Activated CD4-positive, alpha-beta T cell treated with anti-CD3 and anti-CD28 coated beads for 36 hours (primary cell): ENCODE results near the gene NFIA. TPM values are rescaled to one million over a fixed set of nuclear protein-coding genes. Genes with fewer than 3 reads are reported as not detected.

ENCODE experiments used
- ATAC-seq: fragments of 200-7000 bp; cut with Tn5 transposase; one replicate; pipeline ENCODE4 v1.10.0; 2021; ENCODE audit warnings: mild to moderate bottlenecking, moderate library complexity
- CTCF ChIA-PET: fragments of 350-600 bp; sonication (Branson Sonifier 250); formaldehyde crosslinking; loops from one replicate; lab custom pipeline; 2021; ENCODE audit warnings: antibody characterized with exemption; lab: Charles Lee
- POLR2A ChIA-PET: fragments of 350-600 bp; sonication (Branson Sonifier 250); formaldehyde crosslinking; loops from one replicate; lab custom pipeline; 2021; ENCODE audit warnings: antibody characterized with exemption, inconsistent platforms; lab: Charles Lee
- DNase-seq: peaks from one replicate; pipeline ENCODE4 v3.0.0-alpha.2; 2020
- H3K27ac Mint-ChIP-seq: one replicate; pipeline ENCODE4 v1.8.0; 2021; ENCODE audit warnings: mixed read lengths
- H3K27me3 Mint-ChIP-seq: one replicate; pipeline ENCODE4 v1.8.0; 2021; ENCODE audit warnings: mixed read lengths
- H3K36me3 Mint-ChIP-seq: one replicate; pipeline ENCODE4 v1.8.0; 2021; ENCODE audit warnings: low read depth, mixed read lengths
- H3K4me1 Mint-ChIP-seq: one replicate; pipeline ENCODE4 v1.8.0; 2021; ENCODE audit warnings: mixed read lengths
- H3K4me3 Mint-ChIP-seq: one replicate; pipeline ENCODE4 v1.8.0; 2021; ENCODE audit warnings: mild to moderate bottlenecking, moderate library complexity, mixed read lengths
- H3K9me3 Mint-ChIP-seq: one replicate; pipeline ENCODE4 v1.8.0; 2021; ENCODE audit warnings: low read depth, mixed read lengths
- intact Hi-C, 2 experiments: fragments of 100-400 bp; cut with DNase I in 1 of 2; cut with micrococcal nuclease in 1 of 2; formaldehyde crosslinking; loops; one replicate each; pipeline versions ENCODE4 v1.14.2 to v1.15.1; 2022 to 2024; cut with DNase I, micrococcal nuclease
- total RNA-seq, 2 experiments: library from RNA; stranded (reverse); gene quantifications; one replicate each; pipeline ENCODE4 v1.2.3, GENCODE V29; 2021

NFIA gene
- total RNA-seq, 2 experiments from 2014 or later, result 3.0 to 3.2 TPM

- H3K4me1 Mint-ChIP-seq, result peaks cover 15% of the 10 kb centered on the region
- H3K27me3 Mint-ChIP-seq, result peaks cover 4% of the 10 kb centered on the region
- no peak overlapping the region for H3K27ac Mint-ChIP-seq
- ATAC-seq, result no peak
- H3K36me3 Mint-ChIP-seq, result peaks cover 7% of the 10 kb centered on the region
- ChIA-PET CTCF (interaction anchor here (0.6 to 1.2 kb wide), 2 partner anchors 19 to 43 kb away, joined by 4 read pairs; no protein-coding TSS in a partner anchor), POLR2A (no interaction called here)
- H3K9me3 Mint-ChIP-seq, result no peaks in the 10 kb centered on the region
- no peak overlapping the region for H3K4me3 Mint-ChIP-seq
- intact Hi-C loops, result loop anchor here in 1 of 2 experiments (10.0 kb wide), 1 partner anchor 411 kb away; the partner anchor contains the start of gene TM2D1
- no peak for DNase-seq
Observed at GRCh38 chr1:61313906-61314422, 231.6 kb downstream of the NFIA start.

GRCh38 chr1:61315011-61315410 lies 232.7 kb downstream of the NFIA start:
- CTCF ChIA-PET, result interaction anchor here (0.7 to 1.2 kb wide), 2 partner anchors 18 to 46 kb away, joined by 3 to 4 read pairs; no protein-coding TSS in a partner anchor
- no peak overlapping the region for H3K27ac Mint-ChIP-seq

GRCh38 chr1:61316493-61316892 lies 234.1 kb downstream of the NFIA start:
- Mint-ChIP-seq H3K4me1 (peaks cover 28% of the 10 kb centered on the region), H3K36me3 (peaks cover 7% of the 10 kb centered on the region), H3K27me3 (peaks cover 8% of the 10 kb centered on the region), H3K9me3 (no peaks in the 10 kb centered on the region), H3K27ac (no peak overlapping the region), H3K4me3 (no peak overlapping the region)
- DNase-seq (no peak), ATAC-seq (no peak)
- intact Hi-C loops, result loop anchor here in 1 of 2 experiments (5.0 to 10.0 kb wide), 3 partner anchors 234 to 408 kb away; partner anchors contain the start of genes NFIA and TM2D1
- ChIA-PET POLR2A (no interaction called here), CTCF (interaction anchor here (0.8 to 0.9 kb wide), 2 partner anchors 13 to 1588 kb away, joined by 3 read pairs; no protein-coding TSS in a partner anchor)

More at GRCh38 chr1:61315011-61315410, 232.7 kb downstream of the NFIA start:
- intact Hi-C loops, result loop anchor here in 1 of 2 experiments (5.0 to 10.0 kb wide), 3 partner anchors 233 to 410 kb away; partner anchors contain the start of genes NFIA and TM2D1
- H3K36me3 Mint-ChIP-seq, result peaks cover 7% of the 10 kb centered on the region
- DNase-seq (no peak), ATAC-seq (no peak)
- H3K9me3 Mint-ChIP-seq, result no peaks in the 10 kb centered on the region
- H3K4me1 Mint-ChIP-seq, result peaks cover 26% of the 10 kb centered on the region
- POLR2A ChIA-PET, result interaction anchor here (0.6 kb wide), 1 partner anchor 477 kb away, joined by 3 read pairs; no protein-coding TSS in a partner anchor
- H3K4me3 Mint-ChIP-seq, result no peak overlapping the region
- peaks cover 4% of the 10 kb centered on the region for H3K27me3 Mint-ChIP-seq

- ATAC-seq, result peak; percentile 93
- Mint-ChIP-seq H3K9me3 (no peaks in the 10 kb centered on the region), H3K27me3 (peaks cover 8% of the 10 kb centered on the region), H3K36me3 (no peaks in the 10 kb centered on the region), H3K4me3 (no peak overlapping the region), H3K4me1 (peaks cover 38% of the 10 kb centered on the region), H3K27ac (peak overlapping the region; percentile 91)
- ChIA-PET CTCF (interaction anchor here (1.6 to 2.2 kb wide), 3 partner anchors 13 to 47 kb away, joined by 7 to 13 read pairs (median 9); no protein-coding TSS in a partner anchor), POLR2A (interaction anchor here (0.5 to 2.6 kb wide), 8 partner anchors 12 to 232 kb away, joined by 3 to 29 read pairs (median 6); no protein-coding TSS in a partner anchor)
- DNase-seq, result peak; percentile 46
- intact Hi-C loops, result loop anchor here (1.0 to 10.0 kb wide), 6 partner anchors 14 to 406 kb away; partner anchors contain the start of genes NFIA (in 1 of the 2) and TM2D1 (in 1 of the 2)
Observed at GRCh38 chr1:61318319-61319125, 236.2 kb downstream of the NFIA start.

GRCh38 chr1:61320575-61320974 lies 238.2 kb downstream of the NFIA start:
- no peak for ATAC-seq
- no peak overlapping the region for H3K27ac Mint-ChIP-seq
- ChIA-PET CTCF (interaction anchor here (1.3 to 1.9 kb wide), 2 partner anchors 16 to 19 kb away, joined by 3 to 6 read pairs; no protein-coding TSS in a partner anchor), POLR2A (interaction anchor here (1.4 kb wide), 1 partner anchor 12 kb away, joined by 5 read pairs; no protein-coding TSS in a partner anchor)
- no peaks in the 10 kb centered on the region for H3K36me3 Mint-ChIP-seq
- H3K9me3 Mint-ChIP-seq, result no peaks in the 10 kb centered on the region
- DNase-seq, result no peak
- H3K27me3 Mint-ChIP-seq, result peaks cover 15% of the 10 kb centered on the region
- H3K4me1 Mint-ChIP-seq, result peaks cover 52% of the 10 kb centered on the region
- no peak overlapping the region for H3K4me3 Mint-ChIP-seq
- intact Hi-C loops, result loop anchor here in 1 of 2 experiments (5.0 kb wide), 1 partner anchor 243 kb away; no protein-coding TSS in a partner anchor

DNA sequence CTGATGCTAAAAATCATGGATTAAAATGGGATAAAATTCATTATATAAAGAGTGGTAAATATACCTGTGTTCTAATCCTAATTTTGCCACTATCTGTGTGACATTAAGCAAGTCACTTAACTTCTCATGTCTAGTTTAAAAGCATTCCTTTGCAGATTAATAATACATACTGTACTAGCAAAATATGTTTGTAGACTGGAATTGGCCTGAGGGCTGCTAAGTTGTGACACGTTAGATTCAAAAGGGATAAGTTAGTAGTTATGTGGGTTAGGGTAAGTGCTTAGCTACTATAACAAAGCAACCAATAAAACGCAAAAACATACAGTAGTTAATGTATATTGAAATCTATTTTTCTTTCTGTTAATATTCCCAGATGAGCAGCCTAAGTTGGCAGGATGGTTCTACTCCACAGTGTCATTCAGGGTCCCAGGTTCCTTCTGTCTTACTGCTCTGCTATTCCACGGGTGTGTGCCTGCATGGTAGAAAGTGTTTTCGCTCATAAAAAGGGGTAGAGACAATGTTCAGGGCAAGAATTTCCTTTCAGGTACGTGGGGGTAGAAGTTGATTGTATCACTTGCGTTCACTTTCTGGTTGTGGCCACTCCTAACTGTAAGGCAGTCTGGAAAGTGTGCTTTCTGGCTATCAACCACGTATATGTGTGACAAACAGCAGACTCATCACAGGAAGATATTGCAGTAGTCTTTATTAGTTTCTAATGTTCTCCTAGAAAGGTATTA lies 239.8 kb downstream of the NFIA start:
- CTCF ChIA-PET, result interaction anchor here (2.6 kb wide), 1 partner anchor 20 kb away, joined by 6 read pairs; no protein-coding TSS in a partner anchor
- peaks cover 56% of the 10 kb centered on the region for H3K4me1 Mint-ChIP-seq
- peak overlapping the region; percentile 37 for H3K27ac Mint-ChIP-seq
- H3K36me3 Mint-ChIP-seq, result no peaks in the 10 kb centered on the region
- H3K4me3 Mint-ChIP-seq, result no peak overlapping the region
- no peaks in the 10 kb centered on the region for H3K9me3 Mint-ChIP-seq
- intact Hi-C loops, result loop anchor here in 1 of 2 experiments (5.0 kb wide), 1 partner anchor 245 kb away; no protein-coding TSS in a partner anchor
- H3K27me3 Mint-ChIP-seq, result peaks cover 13% of the 10 kb centered on the region
- ATAC-seq (no peak), DNase-seq (no peak)
- POLR2A ChIA-PET, result no interaction called here

DNA sequence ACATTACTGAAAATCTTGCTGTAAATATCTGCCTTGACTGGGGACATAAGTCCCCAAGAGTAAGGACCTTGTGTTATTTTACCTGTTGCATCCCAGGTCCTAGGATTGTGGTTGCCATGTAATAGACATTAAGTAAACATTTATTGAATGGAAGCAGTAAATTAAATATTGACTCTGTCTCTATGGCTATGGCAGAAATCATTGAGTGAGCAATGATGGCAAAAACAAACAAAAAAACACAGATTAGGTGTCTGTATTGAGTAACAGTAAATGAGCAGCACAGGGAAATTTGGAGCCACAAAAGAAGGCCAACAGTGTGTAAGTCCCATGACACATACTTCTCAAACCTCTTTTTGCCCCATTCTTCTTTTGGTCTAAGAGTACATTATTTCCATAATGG lies 240.4 kb downstream of the NFIA start:
- DNase-seq (peak; percentile 18), ATAC-seq (peak; percentile 41)
- ChIA-PET CTCF (interaction anchor here (1.1 to 2.6 kb wide), 2 partner anchors 21 to 51 kb away, joined by 3 to 6 read pairs; no protein-coding TSS in a partner anchor), POLR2A (interaction anchor here (0.6 kb wide), 1 partner anchor 56 kb away, joined by 3 read pairs; no protein-coding TSS in a partner anchor)
- no peak overlapping the region for H3K4me3 Mint-ChIP-seq
- peaks cover 56% of the 10 kb centered on the region for H3K4me1 Mint-ChIP-seq
- no peak overlapping the region for H3K27ac Mint-ChIP-seq
- intact Hi-C loops, result loop anchor here (1.0 to 5.0 kb wide), 4 partner anchors 10 to 245 kb away; no protein-coding TSS in a partner anchor
- H3K36me3 Mint-ChIP-seq, result no peaks in the 10 kb centered on the region
- H3K9me3 Mint-ChIP-seq, result peaks cover 2% of the 10 kb centered on the region
- peaks cover 13% of the 10 kb centered on the region for H3K27me3 Mint-ChIP-seq

DNA sequence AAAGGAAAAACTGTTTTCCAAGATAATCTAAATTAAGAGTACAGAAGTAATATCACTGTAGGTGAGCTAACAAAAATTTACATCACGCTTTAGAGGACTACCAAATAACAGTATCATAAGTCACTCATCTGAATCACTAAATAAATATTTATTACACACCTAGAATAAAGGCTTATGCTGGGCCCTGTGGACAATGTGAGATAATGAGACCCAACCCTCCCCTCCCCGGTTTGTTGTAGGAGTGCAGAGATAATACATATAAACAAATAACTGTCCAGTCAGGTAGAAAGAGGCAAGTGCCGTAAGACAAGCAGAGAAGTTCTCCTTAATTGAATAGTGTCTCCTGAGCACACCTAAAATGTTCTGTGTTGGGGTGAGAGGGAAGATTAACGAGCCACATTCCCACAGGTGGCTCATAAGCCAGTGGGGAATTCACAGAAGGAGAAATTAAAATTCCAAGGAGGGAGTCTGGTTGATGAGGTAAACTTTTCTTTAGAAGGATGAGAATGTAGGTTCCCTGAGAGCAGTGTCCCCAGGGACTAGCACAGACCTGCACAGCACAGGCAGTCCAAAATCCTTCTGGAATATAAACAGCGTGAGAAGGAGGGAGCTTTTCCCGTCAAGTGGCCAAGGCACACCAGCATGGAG lies 241.4 kb downstream of the NFIA start:
- peak overlapping the region; percentile 53 for H3K27ac Mint-ChIP-seq
- ATAC-seq, result no peak
- no peak for DNase-seq
- intact Hi-C loops, result loop anchor here (1.0 to 5.0 kb wide), 4 partner anchors 8 to 247 kb away; no protein-coding TSS in a partner anchor
- POLR2A ChIA-PET, result interaction anchor here (0.6 kb wide), 1 partner anchor 57 kb away, joined by 3 read pairs; no protein-coding TSS in a partner anchor
- peaks cover 13% of the 10 kb centered on the region for H3K27me3 Mint-ChIP-seq
- no peak overlapping the region for H3K4me3 Mint-ChIP-seq
- H3K36me3 Mint-ChIP-seq, result no peaks in the 10 kb centered on the region
- H3K9me3 Mint-ChIP-seq, result peaks cover 2% of the 10 kb centered on the region
- peaks cover 47% of the 10 kb centered on the region for H3K4me1 Mint-ChIP-seq
- CTCF ChIA-PET, result interaction anchor here (0.6 to 2.6 kb wide), 5 partner anchors 18 to 53 kb away, joined by 3 to 6 read pairs (median 4); no protein-coding TSS in a partner anchor

GRCh38 chr1:61326713-61327112 lies 244.4 kb downstream of the NFIA start:
- peaks cover 12% of the 10 kb centered on the region for H3K27me3 Mint-ChIP-seq
- peaks cover 40% of the 10 kb centered on the region for H3K4me1 Mint-ChIP-seq
- ATAC-seq, result no peak
- intact Hi-C loops, result no loop called here
- H3K9me3 Mint-ChIP-seq, result peaks cover 2% of the 10 kb centered on the region
- no peak for DNase-seq
- H3K4me3 Mint-ChIP-seq, result no peak overlapping the region
- H3K36me3 Mint-ChIP-seq, result no peaks in the 10 kb centered on the region
- ChIA-PET CTCF (interaction anchor here (0.7 to 1.5 kb wide), 2 partner anchors 56 to 249 kb away, joined by 3 to 8 read pairs; no protein-coding TSS in a partner anchor), POLR2A (interaction anchor here (0.6 kb wide), 1 partner anchor 24 kb away, joined by 3 read pairs; no protein-coding TSS in a partner anchor)
- H3K27ac Mint-ChIP-seq, result peak overlapping the region; percentile 8

DNA sequence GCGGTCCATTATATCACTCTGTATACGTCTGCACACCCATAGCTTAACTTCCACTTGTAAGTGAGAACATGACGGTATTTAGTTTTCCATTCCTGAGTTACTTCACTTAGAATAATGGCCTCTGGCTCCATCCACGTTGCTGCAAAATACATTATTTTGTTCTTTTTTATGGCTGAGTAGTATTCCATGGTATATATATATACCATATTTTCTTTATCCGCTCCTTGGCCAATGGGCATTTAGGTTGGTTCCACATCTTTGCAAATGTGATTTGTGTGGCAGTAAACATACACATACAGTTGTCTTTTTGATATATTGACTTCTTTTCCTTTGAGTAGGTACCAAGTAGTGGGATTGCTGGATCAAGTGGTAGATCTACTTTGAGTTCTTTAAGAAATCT lies 245.1 kb downstream of the NFIA start:
- DNase-seq, result no peak
- CTCF ChIA-PET, result no interaction called here

More for the DNA sequence above, 245.1 kb downstream of the NFIA start:
- Mint-ChIP-seq H3K4me3 (no peak overlapping the region), H3K27ac (no peak overlapping the region), H3K9me3 (peaks cover 2% of the 10 kb centered on the region), H3K36me3 (no peaks in the 10 kb centered on the region), H3K4me1 (peaks cover 44% of the 10 kb centered on the region), H3K27me3 (peaks cover 12% of the 10 kb centered on the region)
- POLR2A ChIA-PET, result no interaction called here
- ATAC-seq, result no peak
- intact Hi-C loops, result no loop called here
